Endothelial cell of umbilical vein (primary cell): Measurements from ENCODE around the gene PCDH9. TPM values are rescaled to one million over a fixed set of nuclear protein-coding genes. Genes with fewer than 3 reads are reported as not detected.

ENCODE experiments used
- BruUV-seq: library from RNA; stranded (reverse); fragments of 400-500 nt; replicated peaks from 2 replicates; lab custom pipeline; 2021; lab: Mats Ljungman, UMichigan
- CTCF ChIA-PET: fragments of 300-600, 350-600 bp; sonication (Branson Sonifier 250); formaldehyde crosslinking; loops from one replicate; lab custom pipeline; 2021; ENCODE audit warnings: antibody characterized with exemption, inconsistent platforms; lab: Charles Lee
- POLR2A ChIA-PET: fragments of 300-600, 350-600 bp; sonication (Branson Sonifier 250); formaldehyde crosslinking; loops from one replicate; lab custom pipeline; 2021; ENCODE audit warnings: antibody characterized with exemption, inconsistent platforms; lab: Charles Lee
- DNase-seq: peaks from one replicate; pipeline ENCODE4 v3.0.0-alpha.2; 2011; ENCODE audit warnings: low read depth, low spot score
- FAIRE-seq: peaks from 2 replicates; lab custom pipeline; 2011; peaks lifted over from hg19 to GRCh38; lab: Jason Lieb, UNC
- H2AFZ ChIP-seq: 2 replicates; pipeline ENCODE4 v1.6.0; 2012; ENCODE audit warnings: low read depth, low read length, control low read depth, inconsistent platforms
- H3K27ac ChIP-seq: 2 replicates; pipeline ENCODE4 v1.5.1; 2011; ENCODE audit warnings: low read depth, mild to moderate bottlenecking, control low read depth, low read length, moderate library complexity; ENCODE audit not compliant: insufficient read depth
- H3K27me3 ChIP-seq, 2 experiments: 2 replicates each; pipeline versions ENCODE4 v1.6.0 to v1.6.1; 2011; ENCODE audit warnings: low read length in 2 of 2, mixed read lengths in 1 of 2; ENCODE audit not compliant: control insufficient read depth in 2 of 2, insufficient read depth in 2 of 2
- H3K36me3 ChIP-seq, 2 experiments: 2 replicates in 1 of 2; 3 replicates in 1 of 2; pipeline ENCODE4 v1.5.1; 2011; ENCODE audit warnings: low read length in 2 of 2, mild to moderate bottlenecking in 1 of 2, moderate library complexity in 1 of 2; ENCODE audit not compliant: control insufficient read depth in 2 of 2, insufficient read depth in 2 of 2; ENCODE audit errors: extremely low read depth in 1 of 2
- H3K4me1 ChIP-seq: 3 replicates; pipeline ENCODE4 v1.5.1; 2011; ENCODE audit warnings: mild to moderate bottlenecking, low read length; ENCODE audit not compliant: control insufficient read depth, insufficient read depth; ENCODE audit errors: extremely low read depth
- H3K4me2 ChIP-seq: 2 replicates; pipeline ENCODE4 v1.6.1; 2011; ENCODE audit warnings: low read length, control low read depth, mixed read lengths; ENCODE audit not compliant: insufficient read depth
- H3K4me3 ChIP-seq, 3 experiments: fragments of 200-600 bp in 1 of 3; sonication (generic), shearing (Covaris generic) in 1 of 3; replicated peaks in 1 of 3; 2 replicates each; pipeline ENCODE4 v1.5.1; 2011 to 2016; ENCODE audit warnings: control low read depth in 3 of 3, low read length in 3 of 3, mild to moderate bottlenecking in 2 of 3, inconsistent platforms in 1 of 3, low read depth in 1 of 3, moderate library complexity in 1 of 3; ENCODE audit not compliant: insufficient read depth in 1 of 3
- H3K79me2 ChIP-seq: 2 replicates; pipeline ENCODE4 v1.6.0; 2012; ENCODE audit warnings: low read length, inconsistent platforms; ENCODE audit not compliant: control insufficient read depth, insufficient read depth
- H3K9ac ChIP-seq: replicated peaks from 2 replicates; pipeline ENCODE3; 2011; ENCODE audit warnings: low read length, control low read depth; ENCODE audit not compliant: insufficient read depth; ENCODE audit errors: extremely low read depth
- H3K9me1 ChIP-seq: replicated peaks from 3 replicates; pipeline ENCODE4 v1.6.0; 2011; ENCODE audit warnings: mild to moderate bottlenecking, low read length; ENCODE audit not compliant: control insufficient read depth, insufficient read depth; ENCODE audit errors: extremely low read depth
- H3K9me3 ChIP-seq: replicated peaks from 2 replicates; pipeline ENCODE4 v1.5.1; 2012; ENCODE audit warnings: low read length, inconsistent platforms; ENCODE audit not compliant: control insufficient read depth, insufficient read depth
- H4K20me1 ChIP-seq: replicated peaks from 2 replicates; pipeline ENCODE3; 2011; ENCODE audit warnings: mild to moderate bottlenecking, low read length; ENCODE audit not compliant: control insufficient read depth, insufficient read depth; ENCODE audit errors: extremely low read depth
- EZH2 ChIP-seq: IDR thresholded peaks from 2 replicates; pipeline ENCODE4 v1.6.1; 2012; ENCODE audit warnings: borderline replicate concordance, low read depth, mild to moderate bottlenecking, moderate library complexity, low read length, inconsistent platforms; ENCODE audit not compliant: severe bottlenecking
- FOS ChIP-seq: IDR thresholded peaks from 2 replicates; pipeline ENCODE4 v1.6.1; 2011; ENCODE audit warnings: mild to moderate bottlenecking, low read length, moderate library complexity, borderline replicate concordance; ENCODE audit not compliant: insufficient read depth
- GATA2 ChIP-seq: IDR thresholded peaks from 2 replicates; pipeline ENCODE4 v1.7.0; 2011; ENCODE audit warnings: low read depth, mild to moderate bottlenecking, moderate library complexity, mixed read lengths, low read length; ENCODE audit not compliant: insufficient read length, insufficient read depth
- JUN ChIP-seq: IDR thresholded peaks from 2 replicates; pipeline ENCODE4 v1.6.1; 2011; ENCODE audit warnings: borderline replicate concordance, low read depth; ENCODE audit not compliant: insufficient read length, insufficient read depth
- MYC ChIP-seq: IDR thresholded peaks from one replicate; pipeline ENCODE4 v1.6.1; 2011; ENCODE audit warnings: mild to moderate bottlenecking, low read depth, low read length
- POLR2A ChIP-seq: IDR thresholded peaks from 2 replicates; pipeline ENCODE4 v1.6.1; 2012; ENCODE audit warnings: low read depth, mild to moderate bottlenecking, control low read depth, low read length
- POLR2AphosphoS5 ChIP-seq: IDR thresholded peaks from 2 replicates; pipeline ENCODE4 v1.6.1; 2012; ENCODE audit warnings: low read depth, mild to moderate bottlenecking, control low read depth, low read length, moderate library complexity; ENCODE audit not compliant: insufficient read depth
- dilution Hi-C: fragments of 300-500 bp; cut with MboI; formaldehyde crosslinking; loops from one replicate; pipeline ENCODE4 v1.15.0; 2019; ENCODE audit warnings: low sequenced_read_pairs; ENCODE audit not compliant: extremely low pct_ligation_motif_present
- intact Hi-C: fragments of 100-400 bp; cut with micrococcal nuclease; formaldehyde crosslinking; loops from one replicate; pipeline ENCODE4 v1.10.0; 2022
- polyA plus RNA-seq, 4 experiments: library from polyadenylated mRNA; depleted of rRNA in 3 of 4; stranded (reverse) in 3 of 4; unstranded in 1 of 4; fragments of >200 nt; gene quantifications; 2 replicates each; pipeline versions ENCODE4 v1.2.1 to v1.2.3, GENCODE V29; 2011 to 2012; ENCODE audit warnings: missing spikeins in 1 of 4
- total RNA-seq: library from RNA; stranded (reverse); gene quantifications from 2 replicates; pipeline ENCODE4 v1.2.3, GENCODE V29; 2021
- TF ChIP-seq, protein P1 (sequence below), 2 donors: IDR thresholded peaks; 1 replicate in 1 of 2; 2 replicates in 1 of 2; pipeline ENCODE4 v1.5.1; 2011; ENCODE audit warnings: low read length in 2 of 2, mild to moderate bottlenecking in 2 of 2, moderate library complexity in 2 of 2, control low read depth in 1 of 2, inconsistent platforms in 1 of 2, low read depth in 1 of 2; ENCODE audit not compliant: insufficient read depth in 1 of 2; ENCODE audit errors: extremely low read depth in 1 of 2
- TF ChIP-seq, protein P2 (sequence below): IDR thresholded peaks from 2 replicates; pipeline ENCODE4 v1.6.1; 2011; ENCODE audit not compliant: insufficient read depth, insufficient read length

The PCDH9 gene
- total and polyA plus RNA-seq, 2 donors (not counting 3 experiments of a cell fraction or from before 2014, with no cell fraction given) = 1.1 to 5.2 TPM

DNA sequence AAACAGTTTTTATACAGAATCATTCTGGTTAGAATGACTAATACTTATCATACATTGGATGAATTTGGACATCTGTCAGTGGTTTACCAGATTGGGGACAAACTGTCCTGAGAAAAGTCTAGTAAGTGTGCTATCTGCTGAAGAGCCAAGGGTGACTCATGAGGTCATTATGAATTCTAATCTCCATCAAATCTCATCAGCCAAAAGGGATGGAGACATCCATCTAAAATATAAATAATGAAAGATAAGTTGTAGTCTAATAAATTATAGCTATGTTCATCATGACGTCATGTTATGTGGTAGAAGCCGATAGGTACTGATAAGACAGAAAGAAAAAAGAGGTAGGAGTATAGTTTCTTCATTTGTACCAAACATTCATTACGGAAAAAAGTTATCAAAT lies 804.4 kb downstream of the PCDH9 start:
- CTCF ChIA-PET = interaction anchor here (0.8 kb wide), 1 partner anchor 14 kb away, joined by 3 read pairs; no protein-coding TSS in a partner anchor
- no peaks in the 10 kb centered on the region for H3K9me1 ChIP-seq
- FAIRE-seq (no peak), DNase-seq (no peak)
- no peaks in the 10 kb centered on the region for H3K36me3 ChIP-seq
- intact Hi-C loops (no loop called here), dilution Hi-C loops (no loop called here)
- H3K9ac ChIP-seq = no peak overlapping the region
- no peaks in the 10 kb centered on the region for H3K9me3 ChIP-seq
- no peak overlapping the region for H3K4me3 ChIP-seq
- no peak overlapping the region for H3K4me2 ChIP-seq
- no peak overlapping the region for H2AFZ ChIP-seq
- H3K4me1 ChIP-seq = no peaks in the 10 kb centered on the region
- H3K79me2 ChIP-seq = no peaks in the 10 kb centered on the region
- POLR2A ChIA-PET = no interaction called here
- no peak overlapping the region for H3K27ac ChIP-seq
- no peaks in the 10 kb centered on the region for H3K27me3 ChIP-seq
- TF ChIP-seq MYC = no peak
- TF ChIP-seq EZH2 = no peak
- no peak for TF ChIP-seq FOS
- TF ChIP-seq GATA2 = no peak
- no peak for TF ChIP-seq JUN
- no TSS peak for BruUV-seq
- no peaks in the 10 kb centered on the region for H4K20me1 ChIP-seq

DNA sequence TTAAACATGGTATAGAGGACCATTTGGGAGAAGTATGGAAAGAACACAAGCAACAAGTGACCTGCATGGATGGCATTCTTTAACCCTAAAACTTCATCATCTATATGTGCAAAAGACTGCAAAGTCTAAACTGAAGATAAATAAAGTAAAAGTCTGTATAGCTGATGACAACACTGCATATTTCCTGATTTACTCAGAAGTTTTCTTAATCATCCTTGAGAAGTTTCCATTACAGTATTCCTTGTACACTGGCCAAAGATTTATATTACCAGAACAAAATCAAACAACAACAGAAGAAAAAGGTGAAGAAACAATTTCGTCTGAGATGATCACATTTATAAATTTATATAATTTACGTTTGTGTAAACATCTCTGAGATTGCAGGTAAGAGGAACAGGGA lies 805.7 kb downstream of the PCDH9 start:
- dilution Hi-C loops (no loop called here), intact Hi-C loops (no loop called here)
- FAIRE-seq (no peak), DNase-seq (peak; percentile 19)
- H3K27me3 ChIP-seq = no peaks in the 10 kb centered on the region
- POLR2A ChIA-PET = no interaction called here
- H4K20me1 ChIP-seq = no peaks in the 10 kb centered on the region
- H3K4me2 ChIP-seq = no peak overlapping the region
- H3K79me2 ChIP-seq = no peaks in the 10 kb centered on the region
- H3K9me3 ChIP-seq = no peaks in the 10 kb centered on the region
- no peaks in the 10 kb centered on the region for H3K4me1 ChIP-seq
- no peak overlapping the region for H2AFZ ChIP-seq
- no peaks in the 10 kb centered on the region for H3K36me3 ChIP-seq
- no peak overlapping the region for H3K9ac ChIP-seq
- no peak overlapping the region for H3K4me3 ChIP-seq
- no peak overlapping the region for H3K27ac ChIP-seq
- no TSS peak for BruUV-seq
- TF ChIP-seq POLR2A = no peak
- TF ChIP-seq, protein P1, sequence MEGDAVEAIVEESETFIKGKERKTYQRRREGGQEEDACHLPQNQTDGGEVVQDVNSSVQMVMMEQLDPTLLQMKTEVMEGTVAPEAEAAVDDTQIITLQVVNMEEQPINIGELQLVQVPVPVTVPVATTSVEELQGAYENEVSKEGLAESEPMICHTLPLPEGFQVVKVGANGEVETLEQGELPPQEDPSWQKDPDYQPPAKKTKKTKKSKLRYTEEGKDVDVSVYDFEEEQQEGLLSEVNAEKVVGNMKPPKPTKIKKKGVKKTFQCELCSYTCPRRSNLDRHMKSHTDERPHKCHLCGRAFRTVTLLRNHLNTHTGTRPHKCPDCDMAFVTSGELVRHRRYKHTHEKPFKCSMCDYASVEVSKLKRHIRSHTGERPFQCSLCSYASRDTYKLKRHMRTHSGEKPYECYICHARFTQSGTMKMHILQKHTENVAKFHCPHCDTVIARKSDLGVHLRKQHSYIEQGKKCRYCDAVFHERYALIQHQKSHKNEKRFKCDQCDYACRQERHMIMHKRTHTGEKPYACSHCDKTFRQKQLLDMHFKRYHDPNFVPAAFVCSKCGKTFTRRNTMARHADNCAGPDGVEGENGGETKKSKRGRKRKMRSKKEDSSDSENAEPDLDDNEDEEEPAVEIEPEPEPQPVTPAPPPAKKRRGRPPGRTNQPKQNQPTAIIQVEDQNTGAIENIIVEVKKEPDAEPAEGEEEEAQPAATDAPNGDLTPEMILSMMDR (IDR thresholded peaks at IDR 0.05; ENCODE audit: extremely low read depth in 1 of 2, insufficient read depth in 1 of 2, low read depth in 1 of 2, low read length in 2 of 2) = no peak
- TF ChIP-seq MYC = no peak
- no peak for TF ChIP-seq FOS
- no peak for TF ChIP-seq JUN
- TF ChIP-seq GATA2 = no peak
- TF ChIP-seq POLR2AphosphoS5 = no peak
- TF ChIP-seq, protein P2, sequence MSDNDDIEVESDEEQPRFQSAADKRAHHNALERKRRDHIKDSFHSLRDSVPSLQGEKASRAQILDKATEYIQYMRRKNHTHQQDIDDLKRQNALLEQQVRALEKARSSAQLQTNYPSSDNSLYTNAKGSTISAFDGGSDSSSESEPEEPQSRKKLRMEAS = no peak
- no peak for TF ChIP-seq EZH2
- no peaks in the 10 kb centered on the region for H3K9me1 ChIP-seq
- CTCF ChIA-PET = no interaction called here
